NCI-H446 treated with DMSO at 0.1 percent for 48 hours (cell line): ENCODE data around the gene FAM83F.
"Not testable (repeated sequence)": the region's sequence is repeated elsewhere in the genome, so short reads cannot be mapped to it uniquely, and the experiment has no call there.

ENCODE experiments used
- DNase-seq: peaks from one replicate; lab custom pipeline; 2025; lab: John Stamatoyannopoulos, UW

The FAM83F gene

GRCh38 chr22:39965748-39966147 lies 29.0 kb upstream of the FAM83F start:
- no peak for DNase-seq

DNA sequence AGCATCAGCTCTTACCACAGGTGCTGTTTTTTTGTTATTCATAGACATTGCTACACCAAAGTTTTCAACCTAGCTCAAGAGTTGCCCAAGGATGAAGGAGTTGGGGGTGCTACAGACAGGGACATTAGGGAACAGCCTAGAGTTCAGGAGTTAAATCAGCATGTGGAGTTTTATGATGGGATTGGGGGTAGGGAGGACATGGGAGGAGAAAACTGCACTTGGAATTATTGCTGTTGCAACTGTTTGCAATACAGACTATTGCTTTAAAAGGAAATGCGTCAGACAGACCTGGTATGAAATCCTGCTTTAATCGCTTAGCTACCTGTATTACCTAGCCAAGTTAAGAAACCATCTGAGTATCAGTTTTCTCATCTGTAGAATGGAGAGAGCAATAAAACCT lies 28.3 kb upstream of the FAM83F start:
- DNase-seq = no peak

- DNase-seq = no peak
Observed at GRCh38 chr22:39967103-39967829, 27.5 kb upstream of the FAM83F start.

DNA sequence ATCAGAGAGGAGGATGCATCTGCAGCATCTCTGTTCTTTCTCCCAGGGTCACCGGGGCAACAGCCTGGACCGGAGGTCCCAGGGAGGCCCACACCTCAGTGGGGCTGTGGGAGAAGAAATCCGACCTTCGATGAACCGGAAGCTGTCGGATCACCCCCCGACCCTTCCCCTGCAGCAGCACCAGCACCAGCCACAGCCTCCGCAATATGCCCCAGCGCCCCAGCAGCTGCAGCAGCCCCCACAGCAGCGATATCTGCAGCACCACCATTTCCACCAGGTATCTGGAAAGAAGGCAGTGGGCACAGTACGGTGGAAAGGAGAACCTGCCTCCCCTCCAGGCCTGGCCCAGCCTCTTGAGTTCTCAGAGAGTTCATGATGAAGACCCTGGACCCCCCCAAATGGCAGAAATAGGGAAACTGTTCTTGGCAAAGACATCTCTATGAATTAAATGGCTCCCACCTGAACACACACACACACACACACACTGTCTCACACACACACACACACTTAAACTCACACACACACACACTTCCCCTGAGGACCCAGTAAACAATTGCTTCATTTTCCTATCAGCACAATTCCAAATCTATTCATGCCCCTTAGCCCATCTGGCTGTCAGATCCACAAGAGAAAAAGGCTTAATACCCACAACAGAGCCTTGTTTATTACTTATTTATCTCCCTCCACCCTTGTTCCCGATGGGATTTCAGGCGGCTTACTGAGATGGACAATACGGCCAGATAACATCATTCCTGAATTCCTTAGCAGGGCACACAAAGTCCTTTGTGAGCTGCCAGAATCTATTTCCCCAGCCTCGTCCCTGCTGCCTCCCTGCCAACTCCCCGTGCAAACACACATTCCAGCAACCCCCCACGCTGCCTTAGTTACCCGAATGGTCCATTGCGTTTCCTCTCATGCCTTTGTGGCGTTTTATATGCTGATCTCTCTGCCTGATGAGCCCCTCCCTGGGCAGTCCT lies 26.5 kb upstream of the FAM83F start:
- no peak for DNase-seq

- DNase-seq = no peak
Observed at GRCh38 chr22:39970742-39971141, 24.0 kb upstream of the FAM83F start.

GRCh38 chr22:39972641-39973040 lies 22.1 kb upstream of the FAM83F start:
- DNase-seq = no peak

GRCh38 chr22:39973656-39974055 lies 21.1 kb upstream of the FAM83F start:
- no peak for DNase-seq

- DNase-seq = no peak
Observed at GRCh38 chr22:39974065-39974464, 20.7 kb upstream of the FAM83F start.

- DNase-seq = no peak
Observed at GRCh38 chr22:39979048-39979447, 15.7 kb upstream of the FAM83F start.

- no peak for DNase-seq
Observed at GRCh38 chr22:39979458-39979857, 15.3 kb upstream of the FAM83F start.

GRCh38 chr22:39980596-39980995 lies 14.2 kb upstream of the FAM83F start:
- no peak for DNase-seq

GRCh38 chr22:39983346-39983745 lies 11.4 kb upstream of the FAM83F start:
- DNase-seq = no peak

- no peak for DNase-seq
Observed at GRCh38 chr22:39984006-39984405, 10.7 kb upstream of the FAM83F start.

- DNase-seq = no peak
Observed at GRCh38 chr22:39984746-39985145, 10.0 kb upstream of the FAM83F start.

DNA sequence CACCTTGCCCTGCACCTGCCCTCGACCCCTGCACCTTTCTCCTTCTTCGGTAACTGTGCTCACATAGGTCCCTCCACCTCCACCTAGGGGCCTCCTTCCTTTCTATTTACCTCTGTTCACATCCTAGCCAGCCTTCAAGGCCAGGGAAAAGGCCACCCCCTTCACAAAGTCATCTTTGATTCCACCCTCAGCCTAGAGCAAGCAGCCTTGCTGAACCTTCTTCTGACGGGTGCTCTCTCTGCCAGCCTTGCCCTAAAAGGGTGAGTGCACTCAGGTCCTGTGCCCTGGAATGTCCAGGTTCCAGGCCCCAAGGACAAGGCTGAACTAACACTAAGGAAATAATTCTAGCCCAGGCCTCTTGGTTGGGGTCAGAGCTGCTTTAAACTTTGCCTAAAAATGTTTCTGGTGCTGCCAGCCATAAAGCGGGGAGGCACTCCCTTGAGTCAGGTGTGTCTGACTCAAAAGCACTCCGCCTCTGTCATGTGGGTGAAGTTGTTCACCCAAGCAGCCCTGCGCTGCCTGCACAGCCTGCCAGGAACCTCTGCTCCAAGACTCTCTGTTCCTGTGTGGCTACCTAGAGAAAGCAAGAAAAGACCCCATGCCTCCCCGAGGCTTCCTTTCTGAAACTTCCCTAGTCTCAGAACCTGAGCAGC lies 9.2 kb upstream of the FAM83F start:
- DNase-seq = no peak

DNA sequence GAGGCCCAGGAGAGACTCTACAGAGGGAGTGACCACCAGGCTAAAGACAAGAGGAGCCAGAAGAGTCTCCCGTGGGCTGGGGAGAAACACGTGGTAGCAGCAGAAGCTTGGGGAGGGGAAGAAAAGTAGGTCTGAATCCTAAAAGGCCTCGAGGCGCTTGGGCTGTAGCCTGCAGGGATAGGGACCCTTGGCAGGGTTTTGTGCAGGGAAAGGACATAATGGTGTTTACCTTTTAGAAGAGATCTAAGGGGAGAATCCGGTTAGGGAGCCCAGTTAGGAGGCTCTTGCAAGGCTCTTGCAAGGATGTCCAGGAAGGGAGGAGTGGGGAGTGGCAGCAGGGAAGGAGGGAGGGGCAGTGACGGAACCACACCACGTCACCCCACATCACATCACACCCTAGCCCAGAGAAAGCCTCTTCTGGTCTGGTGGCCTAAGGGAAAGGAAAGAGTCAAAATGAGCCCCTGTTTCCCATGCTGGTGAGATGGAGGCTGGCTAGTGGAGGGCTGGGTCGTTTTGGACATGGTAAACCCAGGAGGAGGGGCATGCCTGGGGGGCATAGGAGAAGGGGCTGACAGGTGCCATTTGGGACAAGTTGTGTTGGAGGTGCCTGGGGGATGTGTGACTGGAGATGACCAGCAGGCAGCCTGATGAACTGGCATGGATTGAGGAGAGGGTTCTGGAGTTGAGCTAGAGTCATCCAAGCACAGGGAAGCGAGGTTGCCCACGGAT lies 6.2 kb upstream of the FAM83F start:
- DNase-seq = no peak

DNA sequence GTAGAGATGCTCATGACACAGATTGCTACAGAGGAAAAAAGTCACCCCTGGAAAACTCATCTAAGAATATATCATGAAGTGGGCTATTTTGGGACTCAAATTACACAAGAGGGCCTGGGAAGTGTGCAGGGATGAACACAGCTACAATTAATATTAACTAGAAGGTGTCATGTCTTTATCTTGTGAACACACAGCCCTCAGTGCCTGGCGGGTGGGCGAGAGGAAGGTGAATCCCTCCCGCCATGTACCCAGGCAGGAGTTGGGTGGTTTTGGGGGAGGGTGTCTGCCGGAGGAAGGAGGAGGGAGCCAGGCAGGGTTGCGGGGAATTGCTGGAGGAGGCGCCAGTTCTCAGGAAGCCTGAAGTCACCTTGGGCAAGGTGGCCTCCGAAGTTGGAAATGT lies 5.1 kb upstream of the FAM83F start:
- no peak for DNase-seq

DNA sequence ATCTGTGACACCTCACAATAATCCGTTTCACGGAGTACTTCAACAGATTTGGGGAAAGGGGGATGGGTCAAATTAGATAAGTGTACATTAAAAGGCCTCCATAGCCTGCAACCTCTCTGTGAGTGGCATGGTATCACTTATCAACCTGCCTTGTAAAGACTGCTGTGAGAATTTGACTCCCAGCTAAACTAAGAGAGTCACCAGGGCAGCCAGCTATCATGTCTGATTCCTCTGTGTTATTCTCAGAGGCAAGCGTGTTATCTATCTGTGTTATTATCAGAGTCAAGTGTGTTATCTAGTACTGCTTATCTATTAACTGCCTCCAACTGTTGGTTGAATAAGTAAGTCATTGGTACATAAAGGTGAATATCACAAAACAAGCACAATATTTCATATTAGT lies 4.1 kb upstream of the FAM83F start:
- no peak for DNase-seq

DNA sequence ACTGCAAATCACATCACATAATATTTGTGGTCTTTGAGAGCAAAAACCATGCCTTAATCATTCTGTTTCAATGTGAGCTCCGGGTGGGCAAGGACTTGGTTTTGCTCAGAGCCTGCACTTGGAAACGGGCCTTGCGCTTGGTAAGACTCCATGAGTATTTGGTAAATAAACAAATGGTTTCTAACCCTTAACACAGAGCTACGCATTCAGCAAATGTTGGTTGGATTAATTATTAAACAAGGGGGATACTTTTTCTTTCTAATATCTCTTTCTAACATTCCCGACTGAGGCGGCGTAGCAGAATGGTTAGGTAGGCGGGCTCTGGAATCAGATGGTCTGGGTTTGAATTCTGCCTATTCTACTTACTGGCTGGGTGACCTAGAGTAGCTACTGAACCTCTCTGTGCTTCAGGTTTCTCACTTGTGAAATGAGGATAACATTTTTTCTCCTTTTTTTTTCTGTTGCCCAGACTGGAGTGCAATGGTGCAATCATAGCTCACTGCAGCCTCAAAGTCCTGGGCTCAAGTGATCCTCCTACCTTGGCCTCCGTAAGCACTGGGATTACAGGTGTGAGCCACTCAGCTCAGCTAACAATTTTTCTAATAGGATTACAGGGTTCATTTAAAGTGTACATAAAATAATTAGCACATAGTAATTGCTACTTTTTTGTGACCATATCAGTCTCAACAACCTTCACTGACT lies 3.4 kb upstream of the FAM83F start:
- DNase-seq = no peak

DNA sequence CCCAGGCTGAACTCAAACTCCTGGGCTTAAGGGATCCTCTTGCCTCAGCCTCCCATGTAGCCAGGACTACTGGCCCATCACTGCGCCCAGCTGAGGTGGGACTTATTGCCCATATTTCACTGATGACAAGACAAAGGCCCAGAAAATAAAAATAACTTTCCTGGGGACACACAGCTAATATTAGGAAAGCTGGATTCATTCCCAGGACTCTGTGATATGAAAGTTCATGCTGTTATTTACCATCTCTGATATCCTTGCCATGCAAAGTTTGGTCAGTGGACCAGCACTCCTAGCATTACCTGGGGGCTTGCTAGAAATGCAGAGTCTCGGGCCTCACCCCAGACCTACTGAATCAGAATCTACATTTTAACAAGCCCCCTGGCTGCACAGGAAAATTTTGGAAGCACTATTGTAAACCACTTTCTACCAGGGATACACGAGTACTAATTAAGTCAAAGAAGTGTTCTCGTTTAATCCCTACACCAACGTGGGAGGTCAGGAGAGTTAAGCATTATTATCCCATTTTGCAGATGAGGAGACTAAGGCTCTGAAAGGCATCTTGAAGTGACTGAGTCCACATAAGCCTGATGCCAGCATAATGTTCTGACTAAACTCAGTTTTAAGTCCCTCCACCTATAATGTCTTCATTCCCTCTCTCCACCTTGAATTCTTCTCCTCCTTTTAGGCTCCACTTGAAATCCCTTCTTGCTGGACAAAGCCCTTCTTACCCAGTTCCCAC lies 2.5 kb upstream of the FAM83F start:
- DNase-seq = no peak

DNA sequence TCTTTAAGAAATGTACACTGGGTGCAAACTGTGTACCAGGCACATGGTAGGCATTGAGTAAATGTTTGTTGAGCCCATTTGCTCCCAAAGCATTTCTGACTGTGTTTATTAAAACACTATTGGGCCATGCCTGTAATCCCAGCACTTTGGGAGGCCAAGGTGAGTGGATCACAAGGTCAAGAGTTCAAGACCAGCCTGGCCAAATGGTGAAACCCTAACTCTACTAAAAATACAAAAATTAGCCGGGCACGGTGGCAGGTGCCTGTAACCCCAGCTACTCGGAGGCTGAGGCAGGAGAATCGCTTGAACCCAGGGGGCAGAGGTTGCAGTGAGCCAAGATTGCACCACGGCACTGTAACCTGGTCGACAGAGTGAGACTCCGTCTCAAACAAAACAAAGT lies 1.9 kb upstream of the FAM83F start:
- DNase-seq = not testable (repeated sequence)
